OCI-LY7 (cell line): ENCODE results near the gene TTC9C. TPM values are rescaled to one million over a fixed set of nuclear protein-coding genes. Genes with fewer than 3 reads are reported as not detected.

ENCODE experiments used
- BruUV-seq: library from RNA; stranded (reverse); fragments of 400-500 nt; replicated peaks from 2 replicates; lab custom pipeline; 2021; lab: Mats Ljungman, UMichigan
- CTCF ChIA-PET: fragments of 300-600 bp; sonication (Branson Sonifier 250); formaldehyde crosslinking; loops from one replicate; lab custom pipeline; 2022; ENCODE audit warnings: antibody characterized with exemption; ENCODE audit not compliant: unreplicated experiment; lab: Charles Lee
- POLR2A ChIA-PET: fragments of 300-600 bp; sonication (Branson Sonifier 250); formaldehyde crosslinking; loops from one replicate; lab custom pipeline; 2022; ENCODE audit warnings: antibody characterized with exemption; lab: Charles Lee
- DNase-seq: peaks from one replicate; pipeline ENCODE4 v3.0.0-alpha.2; 2015; ENCODE audit warnings: low spot score
- H2AFZ ChIP-seq: fragments of 200-600 bp; sonication (generic), shearing (Covaris generic); 2 replicates; pipeline ENCODE4 v1.6.1; 2014; ENCODE audit warnings: mild to moderate bottlenecking, antibody characterized with exemption, low read length, moderate library complexity
- H3K27ac ChIP-seq: fragments of 200-600 bp; sonication (generic); 2 replicates; pipeline ENCODE4 v1.5.1; 2014; ENCODE audit warnings: mixed run types, low read depth, mild to moderate bottlenecking, moderate library complexity, low read length, inconsistent platforms; ENCODE audit not compliant: poor library complexity, severe bottlenecking
- H3K36me3 ChIP-seq: fragments of 200-600 bp; sonication (generic); 2 replicates; pipeline ENCODE4 v1.6.1; 2014; ENCODE audit warnings: mild to moderate bottlenecking, antibody characterized with exemption, low read length, moderate library complexity, mixed read lengths; ENCODE audit not compliant: insufficient read depth
- H3K4me1 ChIP-seq: fragments of 200-600 bp; sonication (generic); 2 replicates; pipeline ENCODE4 v1.5.1; 2014; ENCODE audit warnings: mild to moderate bottlenecking, low read length; ENCODE audit not compliant: insufficient read depth, poor library complexity, severe bottlenecking
- H3K4me2 ChIP-seq: fragments of 200-600 bp; sonication (generic); 2 replicates; pipeline ENCODE4 v1.6.1; 2014; ENCODE audit warnings: mild to moderate bottlenecking, low read length
- H3K4me3 ChIP-seq: fragments of 200-600 bp; sonication (generic); 2 replicates; pipeline ENCODE4 v1.5.1; 2014; ENCODE audit warnings: mild to moderate bottlenecking, low read depth, low read length; ENCODE audit not compliant: poor library complexity, severe bottlenecking
- H3K79me2 ChIP-seq: fragments of 200-600 bp; sonication (generic); 2 replicates; pipeline ENCODE4 v1.6.1; 2016; ENCODE audit warnings: low read depth, mild to moderate bottlenecking, low read length, moderate library complexity, mixed read lengths; ENCODE audit not compliant: insufficient read depth
- H3K9me2 ChIP-seq: fragments of 200-600 bp; sonication (generic); 2 replicates; pipeline ENCODE4 v1.6.1; 2016; ENCODE audit warnings: mild to moderate bottlenecking, low read length, mixed read lengths; ENCODE audit not compliant: insufficient read depth
- H3K9me3 ChIP-seq: fragments of 200-600 bp; sonication (generic); 2 replicates; pipeline ENCODE4 v1.6.1; 2014; ENCODE audit warnings: mild to moderate bottlenecking, mixed run types, low read length, mixed read lengths
- H4K20me1 ChIP-seq: fragments of 200-600 bp; sonication (generic); 2 replicates; pipeline ENCODE4 v1.6.1; 2014; ENCODE audit warnings: mild to moderate bottlenecking, antibody characterized with exemption, low read length, moderate library complexity, mixed read lengths; ENCODE audit not compliant: insufficient read depth
- CTCF ChIP-seq: fragments of 200-600 bp; sonication (generic); conservative IDR thresholded peaks from 2 replicates; pipeline ENCODE4 v1.5.1; 2014; ENCODE audit warnings: mild to moderate bottlenecking, antibody characterized with exemption, low read length, moderate library complexity, mixed read lengths
- EZH2phosphoT487 ChIP-seq: fragments of 200-600 bp; sonication (generic); IDR thresholded peaks from 2 replicates; pipeline ENCODE4 v1.6.1; 2018; ENCODE audit warnings: low read depth, borderline replicate concordance, mild to moderate bottlenecking, mixed run types, antibody characterized with exemption, low read length, moderate library complexity, mixed read lengths
- intact Hi-C: fragments of 100-400 bp; cut with micrococcal nuclease; formaldehyde crosslinking; loops from one replicate; pipeline ENCODE4 v1.10.0; 2022; ENCODE audit not compliant: unreplicated experiment
- total RNA-seq, 2 experiments: library from RNA; depleted of rRNA in 1 of 2; stranded (reverse); fragments of >200 nt in 1 of 2; shearing (Covaris generic) in 1 of 2; gene quantifications; 2 replicates each; pipeline ENCODE4 v1.2.3, GENCODE V29; 2014 to 2022

Gene TTC9C
- total RNA-seq, 2 experiments from 2014 or later = 51.7 to 70.2 TPM

DNA sequence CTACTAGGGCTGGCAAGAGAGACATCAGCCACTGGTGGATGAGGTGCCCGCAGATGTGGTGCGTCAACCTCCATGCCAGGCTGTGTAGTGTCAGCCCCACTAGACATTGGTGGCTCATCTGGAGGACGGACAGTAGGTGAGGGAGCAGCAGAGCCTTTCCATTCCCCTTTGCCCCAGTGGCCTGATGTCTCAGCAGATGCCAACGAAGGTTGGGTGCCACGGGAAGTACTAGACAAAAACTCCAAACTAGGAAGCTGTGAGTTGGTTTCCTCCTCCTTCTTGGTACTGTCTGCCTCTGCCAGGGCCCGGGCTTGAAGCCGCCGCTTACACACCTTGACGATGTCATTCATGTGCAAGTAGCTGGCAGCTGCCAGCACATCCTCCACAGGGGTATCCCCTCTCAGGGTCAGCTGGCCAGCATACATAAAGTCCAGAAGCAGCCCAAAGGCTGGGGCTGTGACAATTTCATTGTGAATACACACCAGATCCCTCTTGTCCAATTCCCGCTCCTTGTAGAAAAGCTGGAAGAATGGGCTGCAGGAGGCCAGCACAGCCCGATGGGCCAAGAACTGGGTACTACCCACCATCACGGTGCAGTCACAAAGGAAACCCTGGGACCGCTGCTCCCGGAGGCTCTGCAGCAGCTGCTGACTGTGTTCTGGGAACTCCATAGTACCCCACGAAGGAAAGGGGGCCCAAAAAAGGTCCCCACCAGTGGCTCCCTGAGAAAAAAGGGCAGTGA lies 24.9 kb downstream of the TTC9C start:
- POLR2A ChIA-PET = interaction anchor here (0.6 to 2.0 kb wide), 32 partner anchors 9 to 162 kb away, joined by 3 to 16 read pairs (median 5); partner anchors contain the start of genes C11orf98, CSKMT, HNRNPUL2 and INTS5
- DNase-seq = no peak
- Histone ChIP-seq H3K4me2 (peak overlapping the region; percentile 66), H3K79me2 (no peaks in the 10 kb centered on the region), H3K4me3 (peak overlapping the region; percentile 71), H2AFZ (no peak overlapping the region; the same call in 1 of the 2 replicates), H3K9me2 (no peaks in the 10 kb centered on the region), H4K20me1 (no peaks in the 10 kb centered on the region), H3K9me3 (no peaks in the 10 kb centered on the region), H3K36me3 (no peaks in the 10 kb centered on the region), H3K4me1 (peaks cover 23% of the 10 kb centered on the region), H3K27ac (no peak overlapping the region)
- TF ChIP-seq EZH2phosphoT487 (no peak), CTCF (no peak)
- BruUV-seq = TSS peak; percentile 85
- CTCF ChIA-PET = interaction anchor here (0.6 to 1.5 kb wide), 3 partner anchors 23 to 131 kb away, joined by 3 to 5 read pairs (median 3); no protein-coding TSS in a partner anchor
- intact Hi-C loops = no loop called here

GRCh38 chr11:62753736-62754603 lies 25.7 kb downstream of the TTC9C start, which contains the start of gene ZBTB3:
ZBTB3 (minus strand) TSS chr11:62754160; CDS start chr11:62753664, 496 bp downstream.
- TF ChIP-seq EZH2phosphoT487 = no peak
- no peak for TF ChIP-seq CTCF
- peak within 1 kb of the TSS; percentile 37 for H2AFZ ChIP-seq
- H3K9me3 ChIP-seq = no peaks in the 10 kb centered on the region
- POLR2A ChIA-PET = interaction anchor here (0.6 to 2.0 kb wide), 37 partner anchors 9 to 856 kb away, joined by 3 to 16 read pairs (median 4); partner anchors contain the start of genes C11orf98, CSKMT, EEF1G and HNRNPUL2
- H3K27ac ChIP-seq = peak within 1 kb of the TSS; percentile 60
- peak within 1 kb of the TSS; percentile 66 for H3K4me2 ChIP-seq
- peaks cover 20% of the 10 kb centered on the region for H3K4me1 ChIP-seq
- intact Hi-C loops = no loop called here
- BruUV-seq = no TSS peak
- CTCF ChIA-PET = interaction anchor here (0.6 to 1.5 kb wide), 4 partner anchors 24 to 130 kb away, joined by 3 to 5 read pairs (median 4); no protein-coding TSS in a partner anchor
- peak within 1 kb of the TSS; percentile 71 for H3K4me3 ChIP-seq
- peak; percentile 99 for DNase-seq
- no peaks in the 10 kb centered on the region for H3K36me3 ChIP-seq
- H4K20me1 ChIP-seq = no peaks in the 10 kb centered on the region
- H3K79me2 ChIP-seq = no peaks in the 10 kb centered on the region
- H3K9me2 ChIP-seq = no peaks in the 10 kb centered on the region
